Rectal smooth muscle tissue (tissue), 1 donor: ENCODE data around the gene COL6A2.
"Not testable (repeated sequence)": the region's sequence is repeated elsewhere in the genome, so short reads cannot be mapped to it uniquely, and the experiment has no call there.

Experiments used
- H3K27ac ChIP-seq: one replicate; pipeline ENCODE4 v1.7.0; 2013; ENCODE audit warnings: low read depth, low read length, inconsistent platforms
- H3K27me3 ChIP-seq: one replicate; pipeline ENCODE4 v1.7.0; 2013; ENCODE audit warnings: low read length; ENCODE audit not compliant: control insufficient read depth, insufficient read depth
- H3K36me3 ChIP-seq: one replicate; pipeline ENCODE4 v1.7.0; 2013; ENCODE audit warnings: low read length; ENCODE audit not compliant: control insufficient read depth, insufficient read depth
- H3K4me1 ChIP-seq: one replicate; pipeline ENCODE4 v1.7.0; 2013; ENCODE audit warnings: low read length; ENCODE audit not compliant: control insufficient read depth, insufficient read depth
- H3K4me3 ChIP-seq: one replicate; pipeline ENCODE4 v1.7.0; 2013; ENCODE audit warnings: low read length
- H3K9ac ChIP-seq: one replicate; pipeline ENCODE4 v1.7.0; 2013; ENCODE audit warnings: low read length

The COL6A2 gene

GRCh38 chr21:46063734-46064680, 33.9 kb upstream of the COL6A2 start:
- Histone ChIP-seq H3K27me3 (no peaks in the 10 kb centered on the region), H3K4me3 (no peak overlapping the region), H3K36me3 (no peaks in the 10 kb centered on the region), H3K9ac (no peak overlapping the region), H3K4me1 (peaks cover 38% of the 10 kb centered on the region), H3K27ac (peak overlapping the region; percentile 90)

- peaks cover 38% of the 10 kb centered on the region for H3K4me1 ChIP-seq
- no peaks in the 10 kb centered on the region for H3K36me3 ChIP-seq
- peak overlapping the region; percentile 90 for H3K27ac ChIP-seq
- H3K9ac ChIP-seq, result peak overlapping the region; percentile 16
- H3K27me3 ChIP-seq, result no peaks in the 10 kb centered on the region
- H3K4me3 ChIP-seq, result no peak overlapping the region
Observed at GRCh38 chr21:46064870-46065214, 33.1 kb upstream of the COL6A2 start.

GRCh38 chr21:46065215-46065913, 32.5 kb upstream of the COL6A2 start:
- peaks cover 34% of the 10 kb centered on the region for H3K4me1 ChIP-seq
- H3K4me3 ChIP-seq, result no peak overlapping the region
- H3K9ac ChIP-seq, result peak overlapping the region; percentile 16
- H3K36me3 ChIP-seq, result no peaks in the 10 kb centered on the region
- H3K27ac ChIP-seq, result peak overlapping the region; percentile 90
- no peaks in the 10 kb centered on the region for H3K27me3 ChIP-seq

- Histone ChIP-seq H3K36me3 (no peaks in the 10 kb centered on the region), H3K27ac (peak overlapping the region; percentile 90), H3K27me3 (no peaks in the 10 kb centered on the region), H3K4me1 (peaks cover 27% of the 10 kb centered on the region), H3K9ac (no peak overlapping the region), H3K4me3 (no peak overlapping the region)
Observed at GRCh38 chr21:46065914-46066551, 31.9 kb upstream of the COL6A2 start.

- H3K36me3 ChIP-seq, result no peaks in the 10 kb centered on the region
- H3K4me1 ChIP-seq, result peaks cover 27% of the 10 kb centered on the region
- H3K4me3 ChIP-seq, result no peak overlapping the region
- no peaks in the 10 kb centered on the region for H3K27me3 ChIP-seq
- H3K9ac ChIP-seq, result peak overlapping the region; percentile 19
- H3K27ac ChIP-seq, result peak overlapping the region; percentile 90
Observed at GRCh38 chr21:46066591-46067331, 31.2 kb upstream of the COL6A2 start.

- no peak overlapping the region for H3K9ac ChIP-seq
- peaks cover 27% of the 10 kb centered on the region for H3K4me1 ChIP-seq
- no peak overlapping the region for H3K4me3 ChIP-seq
- no peaks in the 10 kb centered on the region for H3K27me3 ChIP-seq
- H3K27ac ChIP-seq, result peak overlapping the region; percentile 90
- H3K36me3 ChIP-seq, result no peaks in the 10 kb centered on the region
Observed at GRCh38 chr21:46067505-46068201, 30.3 kb upstream of the COL6A2 start.

GRCh38 chr21:46068516-46069079, 29.3 kb upstream of the COL6A2 start:
- H3K27me3 ChIP-seq, result no peaks in the 10 kb centered on the region
- H3K36me3 ChIP-seq, result no peaks in the 10 kb centered on the region
- no peak overlapping the region for H3K9ac ChIP-seq
- H3K4me1 ChIP-seq, result peaks cover 27% of the 10 kb centered on the region
- H3K4me3 ChIP-seq, result no peak overlapping the region
- H3K27ac ChIP-seq, result no peak overlapping the region

GRCh38 chr21:46069166-46069565, 28.7 kb upstream of the COL6A2 start:
- Histone ChIP-seq H3K36me3 (no peaks in the 10 kb centered on the region), H3K27me3 (no peaks in the 10 kb centered on the region), H3K4me3 (no peak overlapping the region), H3K4me1 (peaks cover 27% of the 10 kb centered on the region), H3K27ac (no peak overlapping the region), H3K9ac (no peak overlapping the region)

GRCh38 chr21:46069719-46070279, 28.1 kb upstream of the COL6A2 start:
- no peak overlapping the region for H3K9ac ChIP-seq
- H3K27me3 ChIP-seq, result no peaks in the 10 kb centered on the region
- H3K36me3 ChIP-seq, result no peaks in the 10 kb centered on the region
- H3K4me1 ChIP-seq, result peaks cover 27% of the 10 kb centered on the region
- H3K4me3 ChIP-seq, result no peak overlapping the region
- no peak overlapping the region for H3K27ac ChIP-seq

GRCh38 chr21:46071082-46071481, 26.8 kb upstream of the COL6A2 start:
- Histone ChIP-seq H3K9ac (no peak overlapping the region), H3K27ac (no peak overlapping the region), H3K4me3 (no peak overlapping the region), H3K4me1 (peaks cover 19% of the 10 kb centered on the region), H3K36me3 (no peaks in the 10 kb centered on the region), H3K27me3 (no peaks in the 10 kb centered on the region)

GRCh38 chr21:46076724-46077123, 21.2 kb upstream of the COL6A2 start:
- H3K27ac ChIP-seq, H3K36me3 ChIP-seq, H3K9ac ChIP-seq, H3K4me3 ChIP-seq, H3K27me3 ChIP-seq: not testable (repeated sequence)
- peaks cover 19% of the 10 kb centered on the region for H3K4me1 ChIP-seq
